Activated CD4-positive, alpha-beta T cell treated with anti-CD3 and anti-CD28 coated beads, Interleukin-2, amount 50 U/mL, for 1 hour (primary cell): Measurements from ENCODE around the gene C1QTNF2.
"Not testable (repeated sequence)": the region's sequence is repeated elsewhere in the genome, so short reads cannot be mapped to it uniquely, and the experiment has no call there.

Source experiments
- DNase-seq: peaks from one replicate; pipeline ENCODE4 v3.0.0-alpha.2; 2020

The C1QTNF2 gene

GRCh38 chr5:160339406-160340130 is 30.9 kb downstream of the C1QTNF2 start:
- DNase-seq = no peak

- DNase-seq = not testable (repeated sequence)
These were observed 35.7 kb downstream of the C1QTNF2 start for GRCh38 chr5:160334716-160335115.

- no peak for DNase-seq
These were observed 36.7 kb downstream of the C1QTNF2 start for GRCh38 chr5:160333721-160334120.

- no peak for DNase-seq
These were observed 40.2 kb downstream of the C1QTNF2 start for GRCh38 chr5:160330212-160330611.

GRCh38 chr5:160327818-160328217 is 42.6 kb downstream of the C1QTNF2 start:
- no peak for DNase-seq

GRCh38 chr5:160326981-160327380 is 43.4 kb downstream of the C1QTNF2 start:
- DNase-seq = no peak

- no peak for DNase-seq
These were observed 44.7 kb downstream of the C1QTNF2 start for GRCh38 chr5:160325716-160326115.

- DNase-seq = no peak
These were observed 45.5 kb downstream of the C1QTNF2 start for GRCh38 chr5:160324886-160325285.

- DNase-seq = no peak
These were observed 52.0 kb downstream of the C1QTNF2 start for GRCh38 chr5:160318409-160318808.

GRCh38 chr5:160317434-160317833 is 53.0 kb downstream of the C1QTNF2 start:
- DNase-seq = no peak

- DNase-seq = no peak
These were observed 54.5 kb downstream of the C1QTNF2 start for GRCh38 chr5:160315968-160316367.

- no peak for DNase-seq
These were observed 57.3 kb downstream of the C1QTNF2 start for GRCh38 chr5:160312960-160313727.

GRCh38 chr5:160312134-160312959 is 58.1 kb downstream of the C1QTNF2 start, which contains the start of gene CCNJL:
Gene CCNJL (minus strand): TSS chr5:160312564. CDS start chr5:160311923, 641 bp downstream.
- DNase-seq = no peak

GRCh38 chr5:160311491-160312133 is 58.8 kb downstream of the C1QTNF2 start:
- DNase-seq = no peak

GRCh38 chr5:160310552-160311295 is 59.7 kb downstream of the C1QTNF2 start:
- DNase-seq = no peak

GRCh38 chr5:160310140-160310539 is 60.3 kb downstream of the C1QTNF2 start:
- DNase-seq = no peak

- no peak for DNase-seq
These were observed 63.7 kb downstream of the C1QTNF2 start for GRCh38 chr5:160306696-160307095.

GRCh38 chr5:160305319-160305718 is 65.1 kb downstream of the C1QTNF2 start:
- no peak for DNase-seq

- DNase-seq = no peak
These were observed 66.7 kb downstream of the C1QTNF2 start for GRCh38 chr5:160303690-160304089.

- DNase-seq = no peak
These were observed 72.2 kb downstream of the C1QTNF2 start for GRCh38 chr5:160298189-160298588.

- DNase-seq = no peak
These were observed 72.7 kb downstream of the C1QTNF2 start for GRCh38 chr5:160297776-160298175.
